ENCODE results near the gene MBD3L1.

The MBD3L1 gene

GRCh38 chr19:8832132-8833021, at the start of gene MBD3L1, which contains the start of gene ZNF558:
Gene MBD3L1 (plus strand): TSS chr19:8832377. CDS start chr19:8842679, 10,302 bp downstream.
Gene ZNF558 (minus strand): TSS chr19:8832304. CDS start chr19:8822659, 9,645 bp downstream.
- peak; percentile 99 for DNase-seq

- no peak for DNase-seq
Observed at GRCh38 chr19:8794823-8795222, 37.4 kb upstream of the MBD3L1 start.

GRCh38 chr19:8806661-8807060, 25.5 kb upstream of the MBD3L1 start:
- no peak for DNase-seq

GRCh38 chr19:8811315-8812172, 20.6 kb upstream of the MBD3L1 start:
- no peak for DNase-seq

GRCh38 chr19:8814176-8814575, 18.0 kb upstream of the MBD3L1 start:
- DNase-seq: no peak

- DNase-seq: no peak
Observed at GRCh38 chr19:8815780-8816179, 16.4 kb upstream of the MBD3L1 start.

GRCh38 chr19:8820234-8820633, 11.9 kb upstream of the MBD3L1 start:
- DNase-seq: no peak

GRCh38 chr19:8821748-8822241, 10.4 kb upstream of the MBD3L1 start:
- DNase-seq: no peak

GRCh38 chr19:8826371-8826770, 5.8 kb upstream of the MBD3L1 start:
- no peak for DNase-seq

GRCh38 chr19:8827277-8827676, 4.9 kb upstream of the MBD3L1 start:
- DNase-seq: no peak

GRCh38 chr19:8831373-8831772, 804 bp upstream of the MBD3L1 start:
- DNase-seq: no peak

- no peak for DNase-seq
Observed at GRCh38 chr19:8831832-8832131, 395 bp upstream of the MBD3L1 start.

GRCh38 chr19:8835446-8835845, 3.3 kb downstream of the MBD3L1 start:
- no peak for DNase-seq

- DNase-seq: no peak
Observed at GRCh38 chr19:8835877-8836276, 3.7 kb downstream of the MBD3L1 start.

- no peak for DNase-seq
Observed at GRCh38 chr19:8840708-8841107, 8.5 kb downstream of the MBD3L1 start.

GRCh38 chr19:8846819-8847218, 14.6 kb downstream of the MBD3L1 start:
- no peak for DNase-seq

GRCh38 chr19:8849232-8849631, 17.1 kb downstream of the MBD3L1 start:
- no peak for DNase-seq

GRCh38 chr19:8850488-8850887, 18.3 kb downstream of the MBD3L1 start:
- no peak for DNase-seq

- DNase-seq: no peak
Observed at GRCh38 chr19:8858260-8858659, 26.1 kb downstream of the MBD3L1 start.

GRCh38 chr19:8866344-8866743, 34.2 kb downstream of the MBD3L1 start:
- DNase-seq: no peak

GRCh38 chr19:8877854-8878705, 45.9 kb downstream of the MBD3L1 start:
- no peak for DNase-seq

- DNase-seq: no peak
Observed at GRCh38 chr19:8880868-8881488, 48.8 kb downstream of the MBD3L1 start.

Measured in stimulated activated CD4-positive, alpha-beta T cell treated with anti-CD3 and anti-CD28 coated beads, Interleukin-4, amount 100 ng/mL, for 4 hours (primary cell).